Measurements from ENCODE around the gene GDPD5.
"Not testable (repeated sequence)": the region's sequence is repeated elsewhere in the genome, so short reads cannot be mapped to it uniquely, and the experiment has no call there.

GDPD5 gene

DNA sequence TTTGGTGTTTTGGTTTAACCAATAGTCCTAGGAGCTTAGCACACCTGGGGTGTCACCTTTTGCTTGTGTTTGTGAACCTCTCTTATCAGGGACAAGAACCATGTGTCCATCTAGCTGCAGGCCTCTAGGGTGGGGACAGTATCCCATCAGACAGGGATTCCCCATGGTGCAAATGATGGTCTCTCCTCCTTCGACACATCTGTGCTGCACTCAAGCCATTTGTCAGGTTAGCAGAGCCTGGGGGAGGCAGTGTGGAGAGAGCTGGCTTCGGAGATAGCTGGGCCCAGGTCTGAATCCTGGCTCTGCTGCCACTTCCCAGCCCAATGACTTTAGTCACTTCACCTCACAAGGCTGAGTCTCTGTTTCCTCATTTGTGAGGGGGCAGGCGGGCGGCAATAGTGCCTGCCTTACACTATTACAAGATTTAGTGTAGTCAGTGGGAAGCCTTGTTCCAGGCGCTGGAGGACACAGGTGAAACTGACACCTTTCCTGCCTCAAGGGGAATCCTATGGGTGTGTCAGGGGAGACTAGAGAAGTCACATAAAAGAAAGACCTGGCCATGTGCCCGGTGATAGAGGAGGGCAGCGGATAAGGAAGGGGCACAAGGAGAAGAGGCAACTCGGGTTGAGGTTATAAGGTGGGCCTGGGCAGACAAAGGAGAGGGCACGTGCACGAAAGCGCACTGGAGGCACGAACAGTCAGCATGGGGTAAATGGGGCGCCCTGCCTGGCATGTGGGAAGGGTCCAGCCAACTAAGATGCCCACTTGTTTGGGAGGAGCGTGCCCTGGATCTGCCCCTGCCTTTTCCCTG is 105.3 kb downstream of the GDPD5 start:
- no peak overlapping the region for H2AFZ ChIP-seq (ENCODE audit: low read depth, low read length, severe bottlenecking)
- no peaks in the 10 kb centered on the region for H3F3A ChIP-seq (ENCODE audit: insufficient read depth)
- H3K27me3 ChIP-seq (ENCODE audit: low read length): no peaks in the 10 kb centered on the region
- H3K36me3 ChIP-seq (ENCODE audit: low read length): no peaks in the 10 kb centered on the region
- H3K9me2 ChIP-seq (replicated peaks; ENCODE audit: insufficient read depth, low read length): no peaks in the 10 kb centered on the region
- H4K20me1 ChIP-seq (ENCODE audit: low read depth, low read length): no peaks in the 10 kb centered on the region
- H3K9me3 ChIP-seq (ENCODE audit: insufficient read depth, low read length): no peaks in the 10 kb centered on the region
- no peaks in the 10 kb centered on the region for H3K79me2 ChIP-seq (ENCODE audit: insufficient read depth, low read length)
- TF ChIP-seq CTCF (IDR thresholded peaks at IDR 0.05; ENCODE audit: insufficient read depth, low read length, poor library complexity, severe bottlenecking) (no peak), EZH2phosphoT487 (conservative IDR thresholded peaks at IDR 0.05; ENCODE audit: low read length) (no peak)
- no peak overlapping the region for H3K9ac ChIP-seq (ENCODE audit: low read length)
- H3K4me2 ChIP-seq (ENCODE audit: low read depth, low read length, poor library complexity, severe bottlenecking): no peak overlapping the region
- H3K4me3 ChIP-seq (ENCODE audit: insufficient read depth, low read length, poor library complexity, severe bottlenecking): no peak overlapping the region
- H3K27ac ChIP-seq (ENCODE audit: low read depth, low read length): no peak overlapping the region

- Histone ChIP-seq H3K27ac (ENCODE audit: low read depth, low read length) (no peak overlapping the region), H3K36me3 (ENCODE audit: low read length) (no peaks in the 10 kb centered on the region), H3K4me2 (ENCODE audit: low read depth, low read length, poor library complexity, severe bottlenecking) (no peak overlapping the region), H4K20me1 (ENCODE audit: low read depth, low read length) (no peaks in the 10 kb centered on the region), H3K79me2 (ENCODE audit: insufficient read depth, low read length) (no peaks in the 10 kb centered on the region), H3K4me3 (ENCODE audit: insufficient read depth, low read length, poor library complexity, severe bottlenecking) (no peak overlapping the region), H2AFZ (ENCODE audit: low read depth, low read length, severe bottlenecking) (no peak overlapping the region), H3K9me2 (replicated peaks; ENCODE audit: insufficient read depth, low read length) (no peaks in the 10 kb centered on the region), H3F3A (ENCODE audit: insufficient read depth) (peaks cover 3% of the 10 kb centered on the region; the same call in 1 of the 2 replicates), H3K9ac (ENCODE audit: low read length) (no peak overlapping the region), H3K9me3 (ENCODE audit: insufficient read depth, low read length) (no peaks in the 10 kb centered on the region), H3K27me3 (ENCODE audit: low read length) (no peaks in the 10 kb centered on the region)
- no peak for TF ChIP-seq EZH2phosphoT487 (conservative IDR thresholded peaks at IDR 0.05; ENCODE audit: low read length)
- no peak for TF ChIP-seq CTCF (IDR thresholded peaks at IDR 0.05; ENCODE audit: insufficient read depth, low read length, poor library complexity, severe bottlenecking)
Measured at GRCh38 chr11:75413864-75414263, 111.9 kb downstream of the GDPD5 start.

GRCh38 chr11:75413146-75413545 is 112.6 kb downstream of the GDPD5 start:
- H3K27me3 ChIP-seq (ENCODE audit: low read length); H3K9me2 ChIP-seq (replicated peaks; ENCODE audit: insufficient read depth, low read length); H3K27ac ChIP-seq (ENCODE audit: low read depth, low read length); H4K20me1 ChIP-seq (ENCODE audit: low read depth, low read length); H3K4me3 ChIP-seq (ENCODE audit: insufficient read depth, low read length, poor library complexity, severe bottlenecking); H3K79me2 ChIP-seq (ENCODE audit: insufficient read depth, low read length); H3K36me3 ChIP-seq (ENCODE audit: low read length); H3F3A ChIP-seq (ENCODE audit: insufficient read depth); H3K9ac ChIP-seq (ENCODE audit: low read length); H3K9me3 ChIP-seq (ENCODE audit: insufficient read depth, low read length); H3K4me2 ChIP-seq (ENCODE audit: low read depth, low read length, poor library complexity, severe bottlenecking); H2AFZ ChIP-seq (ENCODE audit: low read depth, low read length, severe bottlenecking): not testable (repeated sequence)

- H3K9me3 ChIP-seq (ENCODE audit: insufficient read depth, low read length); H2AFZ ChIP-seq (ENCODE audit: low read depth, low read length, severe bottlenecking); H3K27me3 ChIP-seq (ENCODE audit: low read length); H3K4me3 ChIP-seq (ENCODE audit: insufficient read depth, low read length, poor library complexity, severe bottlenecking); H3K4me2 ChIP-seq (ENCODE audit: low read depth, low read length, poor library complexity, severe bottlenecking); H3K79me2 ChIP-seq (ENCODE audit: insufficient read depth, low read length); H3K9me2 ChIP-seq (replicated peaks; ENCODE audit: insufficient read depth, low read length); H3K9ac ChIP-seq (ENCODE audit: low read length); H3K27ac ChIP-seq (ENCODE audit: low read depth, low read length): not testable (repeated sequence)
- H3F3A ChIP-seq (ENCODE audit: insufficient read depth): peaks cover 33% of the 10 kb centered on the region
- peaks cover 11% of the 10 kb centered on the region for H3K36me3 ChIP-seq (ENCODE audit: low read length)
- H4K20me1 ChIP-seq (ENCODE audit: low read depth, low read length): peaks cover 13% of the 10 kb centered on the region; the same call in 1 of the 2 replicates
Measured at GRCh38 chr11:75409971-75410370, 115.8 kb downstream of the GDPD5 start.
